Bronchial epithelial cell (primary cell): ENCODE measurements around the gene CD81. TPM values are rescaled to one million over a fixed set of nuclear protein-coding genes. Genes with fewer than 3 reads are reported as not detected.

Experiments
- DNase-seq: peaks from one replicate; pipeline ENCODE4 v3.0.0-alpha.2; 2010; ENCODE audit warnings: low read depth
- FAIRE-seq: peaks from 2 replicates; lab custom pipeline; 2011; peaks lifted over from hg19 to GRCh38; lab: Jason Lieb, UNC
- H3K27me3 ChIP-seq: 2 replicates; pipeline ENCODE4 v1.5.1; 2011; ENCODE audit warnings: low read length; ENCODE audit not compliant: control insufficient read depth, insufficient read depth
- H3K36me3 ChIP-seq: 2 replicates; pipeline ENCODE4 v1.5.1; 2011; ENCODE audit warnings: low read length; ENCODE audit not compliant: control insufficient read depth, insufficient read depth
- H3K4me3 ChIP-seq: 2 replicates; pipeline ENCODE4 v1.5.1; 2011; ENCODE audit warnings: mild to moderate bottlenecking, low read depth, low read length, control low read depth
- CTCF ChIP-seq: IDR thresholded peaks from 2 replicates; pipeline ENCODE4 v1.5.1; 2011; ENCODE audit warnings: mild to moderate bottlenecking, moderate library complexity, low read length, control low read depth, inconsistent platforms; ENCODE audit not compliant: insufficient read depth, severe bottlenecking
- total RNA-seq: library from RNA; depleted of rRNA; stranded (reverse); fragments of >200 nt; gene quantifications from 2 replicates; pipeline ENCODE4 v1.2.1, GENCODE V29; 2014

CD81 gene
- total RNA-seq, 1 donor from 2014 or later, result 133 TPM

- FAIRE-seq (no peak), DNase-seq (no peak)
- Histone ChIP-seq H3K36me3 (peaks cover 4% of the 10 kb centered on the region), H3K27me3 (peaks cover 4% of the 10 kb centered on the region), H3K4me3 (no peak overlapping the region)
- no peak for TF ChIP-seq CTCF
Observed at GRCh38 chr11:2406878-2407410, 29.8 kb downstream of the CD81 start.

DNA sequence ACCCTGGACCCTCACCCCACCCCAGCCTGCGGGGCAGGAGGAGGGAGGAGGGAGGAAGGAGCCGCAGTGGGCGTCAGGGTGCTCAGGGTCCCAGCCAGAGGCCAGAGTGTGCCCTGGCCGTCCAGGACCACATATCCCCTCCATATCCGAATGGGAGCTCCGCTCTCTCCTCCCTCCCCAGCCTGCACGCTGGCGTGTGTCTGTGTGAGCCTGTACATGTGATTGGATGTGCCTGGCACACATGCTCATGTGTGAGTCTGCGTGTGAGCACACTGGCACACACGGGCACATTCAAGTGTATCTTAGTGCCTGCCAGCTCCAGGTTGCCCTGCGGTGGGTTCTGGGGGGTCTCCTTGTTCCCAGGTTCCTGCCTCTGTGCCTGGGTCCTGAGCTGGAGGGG is 31.6 kb downstream of the CD81 start:
- H3K27me3 ChIP-seq, result peaks cover 4% of the 10 kb centered on the region
- no peak for DNase-seq
- no peaks in the 10 kb centered on the region for H3K36me3 ChIP-seq
- TF ChIP-seq CTCF, result no peak
- no peak for FAIRE-seq
- H3K4me3 ChIP-seq, result no peak overlapping the region

GRCh38 chr11:2409126-2409525 is 32.0 kb downstream of the CD81 start:
- Histone ChIP-seq H3K36me3 (no peaks in the 10 kb centered on the region), H3K4me3 (no peak overlapping the region), H3K27me3 (peaks cover 4% of the 10 kb centered on the region)
- DNase-seq (no peak), FAIRE-seq (no peak)
- TF ChIP-seq CTCF, result no peak

DNA sequence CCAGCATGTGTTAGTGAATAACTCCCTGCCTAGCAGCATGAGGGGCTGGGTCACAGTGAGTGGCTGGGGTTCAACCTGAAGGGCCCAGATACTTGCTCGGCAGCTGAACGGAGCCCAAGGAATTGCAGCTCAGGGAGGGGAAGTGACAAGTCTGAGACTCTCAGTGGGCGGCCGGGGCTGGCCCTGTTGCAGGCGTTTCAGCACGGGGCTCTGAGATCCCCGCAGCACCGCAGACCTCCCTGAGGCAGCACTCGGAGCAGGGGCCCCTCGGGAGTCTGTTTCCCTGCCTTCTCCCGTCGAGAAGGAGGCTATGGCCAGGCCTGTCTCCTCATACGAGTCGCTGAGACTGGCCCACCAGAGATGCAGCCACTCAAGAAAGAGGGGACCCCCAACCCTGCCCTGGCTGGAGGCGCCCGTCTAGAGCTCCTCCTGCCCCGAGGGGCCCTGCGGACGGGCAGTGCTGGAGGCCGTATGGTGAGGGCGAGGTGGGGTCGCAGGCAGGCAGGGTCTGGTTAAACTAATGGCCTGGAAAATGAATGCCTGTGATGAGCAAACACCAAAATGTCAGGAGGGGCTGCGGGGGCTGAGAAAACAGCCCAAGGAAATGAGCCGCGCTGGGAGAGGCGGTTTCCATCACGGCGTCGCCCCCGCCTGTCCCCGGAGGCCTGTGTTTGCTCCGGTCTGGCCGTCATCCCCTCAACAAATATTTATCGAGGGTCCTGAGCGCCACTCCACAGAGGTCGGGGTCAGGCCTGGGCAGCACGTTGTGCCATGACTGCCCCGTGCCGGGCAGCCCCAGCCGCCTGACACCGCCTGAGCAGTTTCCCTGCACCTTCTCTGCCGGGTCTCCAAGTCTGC is 32.7 kb downstream of the CD81 start:
- Histone ChIP-seq H3K36me3 (no peaks in the 10 kb centered on the region), H3K27me3 (peaks cover 4% of the 10 kb centered on the region), H3K4me3 (no peak overlapping the region)
- DNase-seq, result no peak
- FAIRE-seq, result no peak
- TF ChIP-seq CTCF, result no peak

DNA sequence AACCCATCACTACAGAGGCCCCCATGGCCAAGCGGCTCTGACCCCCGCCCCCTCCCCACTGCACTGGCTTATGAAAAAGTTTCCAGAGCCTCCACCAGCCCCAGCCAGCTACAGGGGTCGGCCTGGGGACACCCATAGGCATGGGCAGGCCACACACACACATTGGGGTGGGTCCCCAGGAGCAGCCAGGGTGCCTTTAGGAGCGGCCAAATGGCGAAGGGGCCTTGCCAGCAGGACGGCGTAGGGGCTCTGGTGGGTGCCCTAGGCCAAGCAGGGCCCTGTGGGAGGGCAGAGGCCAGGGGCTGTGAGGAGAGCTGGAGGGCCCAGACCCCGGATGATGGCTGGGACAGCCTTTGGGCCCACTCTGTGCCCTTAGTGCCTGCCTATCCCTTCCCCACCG is 33.5 kb downstream of the CD81 start:
- Histone ChIP-seq H3K4me3 (no peak overlapping the region), H3K36me3 (no peaks in the 10 kb centered on the region), H3K27me3 (peaks cover 4% of the 10 kb centered on the region)
- DNase-seq (no peak), FAIRE-seq (no peak)
- TF ChIP-seq CTCF, result no peak
